GM23248 (cell line): Measurements from ENCODE around the gene ACTR10. TPM values are rescaled to one million over a fixed set of nuclear protein-coding genes. Genes with fewer than 3 reads are reported as not detected.

Source experiments
- DNase-seq: peaks from one replicate; pipeline ENCODE4 v3.0.0-alpha.2; 2015
- H2AFZ ChIP-seq: fragments of 200-600 bp; sonication (generic); 2 replicates; pipeline ENCODE4 v1.6.1; 2016; ENCODE audit warnings: antibody characterized with exemption
- H3F3A ChIP-seq: fragments of 200-600 bp; sonication (generic); 2 replicates; pipeline ENCODE4 v1.6.1; 2016; ENCODE audit warnings: mild to moderate bottlenecking, antibody characterized with exemption, mixed run types; ENCODE audit not compliant: insufficient read depth
- H3K27ac ChIP-seq: fragments of 200-600 bp; sonication (generic); 2 replicates; pipeline ENCODE4 v1.5.1; 2016; ENCODE audit warnings: mild to moderate bottlenecking
- H3K27me3 ChIP-seq: fragments of 200-600 bp; sonication (generic); replicated peaks from 2 replicates; pipeline ENCODE4 v1.6.1; 2016; ENCODE audit warnings: mild to moderate bottlenecking; ENCODE audit not compliant: insufficient read depth
- H3K36me3 ChIP-seq: fragments of 200-600 bp; sonication (generic); 2 replicates; pipeline ENCODE4 v1.6.1; 2016; ENCODE audit warnings: low read depth, mild to moderate bottlenecking
- H3K4me1 ChIP-seq: fragments of 200-600 bp; sonication (generic); 2 replicates; pipeline ENCODE4 v1.6.1; 2016; ENCODE audit warnings: mild to moderate bottlenecking; ENCODE audit not compliant: insufficient read depth
- H3K4me2 ChIP-seq: fragments of 200-600 bp; sonication (generic); one replicate; pipeline ENCODE4 v1.6.1; 2016; ENCODE audit warnings: mild to moderate bottlenecking; ENCODE audit not compliant: unreplicated experiment
- H3K4me3 ChIP-seq: fragments of 200-600 bp; sonication (generic); 2 replicates; pipeline ENCODE4 v1.5.1; 2016; ENCODE audit warnings: mild to moderate bottlenecking
- H3K79me2 ChIP-seq: fragments of 200-600 bp; sonication (generic); 2 replicates; pipeline ENCODE4 v1.6.1; 2016; ENCODE audit warnings: mild to moderate bottlenecking; ENCODE audit not compliant: insufficient read depth
- H3K9ac ChIP-seq: fragments of 200-600 bp; sonication (generic); 2 replicates; pipeline ENCODE4 v1.6.1; 2016; ENCODE audit warnings: mild to moderate bottlenecking
- H3K9me2 ChIP-seq: fragments of 200-600 bp; sonication (generic); 2 replicates; pipeline ENCODE4 v1.6.1; 2016; ENCODE audit warnings: mixed run types, mild to moderate bottlenecking, moderate library complexity; ENCODE audit not compliant: insufficient read depth
- H3K9me3 ChIP-seq: fragments of 200-600 bp; sonication (generic); one replicate; pipeline ENCODE4 v1.6.1; 2017; ENCODE audit warnings: low read depth
- H4K20me1 ChIP-seq: fragments of 200-600 bp; sonication (generic); 2 replicates; pipeline ENCODE4 v1.6.0; 2016; ENCODE audit not compliant: insufficient read depth
- EZH2 ChIP-seq: fragments of 200-600 bp; sonication (generic); IDR thresholded peaks from 2 replicates; pipeline ENCODE4 v1.6.1; 2018; ENCODE audit warnings: antibody characterized with exemption, mild to moderate bottlenecking; ENCODE audit not compliant: insufficient read depth, poor library complexity, severe bottlenecking
- EZH2phosphoT487 ChIP-seq: fragments of 200-600 bp; sonication (generic); IDR thresholded peaks from 2 replicates; pipeline ENCODE4 v1.6.1; 2018; ENCODE audit warnings: antibody characterized with exemption, moderate library complexity, mild to moderate bottlenecking, low read depth; ENCODE audit not compliant: insufficient read depth
- WGBS, 2 experiments: methylation state at CpG; one replicate each; pipeline ENCODE4 v1.1.6; 2015 to 2017; ENCODE audit warnings: low lambda C conversion rate in 2 of 2, low coverage in 1 of 2; ENCODE audit errors: missing lambda C conversion rate in 2 of 2; 5-methylcytosine and 5-hydroxymethylcytosine counted together
- in situ Hi-C: fragments of 300-500 bp; cut with MboI; formaldehyde crosslinking; loops from 2 replicates; pipeline ENCODE4 v1.15.0; 2020
- polyA plus RNA-seq: library from polyadenylated mRNA; unstranded; fragments of >200 nt; fragmentation: Nextera tagmentation; extraction: Ambion mirVana; gene quantifications from 2 replicates; pipeline ENCODE4 v1.2.1, GENCODE V29; 2016
- total RNA-seq: library from RNA; depleted of rRNA; stranded (reverse); fragments of >200 nt; shearing (Covaris generic); gene quantifications from 2 replicates; pipeline ENCODE4 v1.2.3, GENCODE V29; 2014

ACTR10 gene
- total and polyA plus RNA-seq, 2 experiments from 2014 or later = 69.9 to 188 TPM

- Histone ChIP-seq H4K20me1 (peaks cover 10% of the 10 kb centered on the region; the same call in 1 of the 2 replicates), H3K9me3 (no peaks in the 10 kb centered on the region), H3K27me3 (no peaks in the 10 kb centered on the region), H2AFZ (no peak overlapping the region), H3K4me1 (peaks cover 36% of the 10 kb centered on the region), H3K79me2 (peaks cover 99% of the 10 kb centered on the region), H3K4me3 (no peak overlapping the region), H3K36me3 (peaks cover 19% of the 10 kb centered on the region), H3K9ac (no peak overlapping the region), H3K4me2 (no peak overlapping the region), H3F3A (peaks cover 59% of the 10 kb centered on the region), H3K27ac (no peak overlapping the region), H3K9me2 (no peaks in the 10 kb centered on the region)
- in situ Hi-C loops = no loop called here
- DNase-seq = no peak
- TF ChIP-seq EZH2phosphoT487 (no peak), EZH2 (no peak)
- WGBS, 2 experiments = 92 to 96% methylated on average over 8 of the region's 8 CpGs
Measured at GRCh38 chr14:58278177-58278576, 78.2 kb downstream of the ACTR10 start.

- Histone ChIP-seq H3K27ac (peak overlapping the region; percentile 87), H3K9ac (peak overlapping the region; percentile 76), H3K4me2 (peak overlapping the region; percentile 71), H3K9me3 (no peaks in the 10 kb centered on the region), H3K4me3 (peak overlapping the region; percentile 27), H3K27me3 (no peaks in the 10 kb centered on the region), H3K36me3 (peaks cover 32% of the 10 kb centered on the region), H4K20me1 (peaks cover 5% of the 10 kb centered on the region; the same call in 1 of the 2 replicates), H3F3A (peaks cover 44% of the 10 kb centered on the region), H3K79me2 (peaks cover 99% of the 10 kb centered on the region), H2AFZ (no peak overlapping the region), H3K9me2 (no peaks in the 10 kb centered on the region), H3K4me1 (peaks cover 37% of the 10 kb centered on the region)
- peak; percentile 85 for DNase-seq
- in situ Hi-C loops = no loop called here
- no peak for TF ChIP-seq EZH2
- 1 to 7% methylated on average over 4 of the region's 4 CpGs for WGBS, 2 experiments
Measured at GRCh38 chr14:58280954-58281787, 81.2 kb downstream of the ACTR10 start.

GRCh38 chr14:58281969-58282368 is 82.0 kb downstream of the ACTR10 start:
- WGBS, 2 experiments = 88 to 91% methylated on average over 3 of the region's 3 CpGs
- in situ Hi-C loops = no loop called here
- DNase-seq = no peak

GRCh38 chr14:58282925-58283593 is 83.1 kb downstream of the ACTR10 start:
- H3K4me2 ChIP-seq = no peak overlapping the region
- no peak for TF ChIP-seq EZH2phosphoT487
- H3K4me3 ChIP-seq = no peak overlapping the region
- H4K20me1 ChIP-seq = peaks cover 7% of the 10 kb centered on the region; the same call in 1 of the 2 replicates
- DNase-seq = peak; percentile 29
- no peaks in the 10 kb centered on the region for H3K27me3 ChIP-seq
- H3K4me1 ChIP-seq = peaks cover 34% of the 10 kb centered on the region
- H3K9ac ChIP-seq = no peak overlapping the region
- no peaks in the 10 kb centered on the region for H3K9me2 ChIP-seq
- no peak overlapping the region for H2AFZ ChIP-seq
- peaks cover 51% of the 10 kb centered on the region for H3K36me3 ChIP-seq
- no peaks in the 10 kb centered on the region for H3K9me3 ChIP-seq
- H3K79me2 ChIP-seq = peaks cover 99% of the 10 kb centered on the region
- H3K27ac ChIP-seq = peak overlapping the region; percentile 87
- peaks cover 39% of the 10 kb centered on the region for H3F3A ChIP-seq
- in situ Hi-C loops = no loop called here
- 77% methylated on average over 4 of the region's 4 CpGs for WGBS, 2 experiments

More at GRCh38 chr14:58281969-58282368, 82.0 kb downstream of the ACTR10 start:
- Histone ChIP-seq H3K9ac (peak overlapping the region; percentile 76), H3K79me2 (peaks cover 99% of the 10 kb centered on the region), H3F3A (peaks cover 39% of the 10 kb centered on the region), H4K20me1 (peaks cover 4% of the 10 kb centered on the region; the same call in 1 of the 2 replicates), H3K4me3 (peak overlapping the region; percentile 27; the same call in 1 of the 2 replicates), H3K36me3 (peaks cover 40% of the 10 kb centered on the region), H3K27me3 (no peaks in the 10 kb centered on the region), H2AFZ (no peak overlapping the region), H3K4me1 (peaks cover 34% of the 10 kb centered on the region), H3K9me2 (no peaks in the 10 kb centered on the region), H3K27ac (peak overlapping the region; percentile 87), H3K9me3 (no peaks in the 10 kb centered on the region), H3K4me2 (peak overlapping the region; percentile 71)
- TF ChIP-seq EZH2 = no peak
- no peak for TF ChIP-seq EZH2phosphoT487
